A549 (cell line): Measurements from ENCODE around the gene MCTP1.

Source experiments
- EP300 ChIP-seq, 2 experiments: fragments of >200 bp; sonication (Bioruptor Twin); formaldehyde crosslinking; IDR thresholded peaks; 2 replicates in 1 of 2; 3 replicates in 1 of 2; pipeline ENCODE4 v1.6.1; 2016 to 2017
- KDM5A ChIP-seq: fragments of 200-600 bp; sonication (generic); IDR thresholded peaks from 2 replicates; pipeline ENCODE4 v1.6.1; 2016; ENCODE audit warnings: antibody characterized with exemption, mild to moderate bottlenecking
- NR3C1 ChIP-seq: fragments of >200 bp; sonication (Bioruptor Twin); formaldehyde crosslinking; IDR thresholded peaks from 3 replicates; pipeline ENCODE4 v1.6.1; 2017
- RAD21 ChIP-seq, 2 experiments: fragments of >200 bp in 1 of 2; sonication (Bioruptor Twin) in 1 of 2; formaldehyde crosslinking in 1 of 2; IDR thresholded peaks in 1 of 2; conservative IDR thresholded peaks in 1 of 2; 2 replicates in 1 of 2; 3 replicates in 1 of 2; pipeline ENCODE4 v1.6.1; 2012 to 2018; ENCODE audit warnings: inconsistent platforms in 1 of 2
- RFX5 ChIP-seq: fragments of 450-650 bp; IDR thresholded peaks from 2 replicates; pipeline ENCODE4 v1.7.1; 2014; ENCODE audit warnings: antibody characterized with exemption, mild to moderate bottlenecking, moderate library complexity
- TF ChIP-seq, protein P1 (sequence below): fragments of >200 bp; sonication (Bioruptor Twin); formaldehyde crosslinking; IDR thresholded peaks from 2 replicates; pipeline ENCODE4 v1.6.1; 2016
- TF ChIP-seq, protein P2 (sequence below): fragments of >200 bp; sonication (Bioruptor Twin); formaldehyde crosslinking; IDR thresholded peaks from 3 replicates; pipeline ENCODE4 v1.5.1; 2016
- TF ChIP-seq, protein P3 (sequence below): fragments of 450-650 bp; IDR thresholded peaks from 2 replicates; pipeline ENCODE4 v1.6.1; 2014; ENCODE audit warnings: antibody characterized with exemption
- TF ChIP-seq, protein P4 (sequence below): fragments of 200-600 bp; sonication (generic); IDR thresholded peaks from 2 replicates; pipeline ENCODE4 v1.6.1; 2016; ENCODE audit warnings: antibody characterized with exemption, mild to moderate bottlenecking, moderate library complexity
- TF ChIP-seq, protein P5 (sequence below): IDR thresholded peaks from 2 replicates; pipeline ENCODE4 v1.6.1; 2012; ENCODE audit warnings: low read depth, borderline replicate concordance

DNA sequence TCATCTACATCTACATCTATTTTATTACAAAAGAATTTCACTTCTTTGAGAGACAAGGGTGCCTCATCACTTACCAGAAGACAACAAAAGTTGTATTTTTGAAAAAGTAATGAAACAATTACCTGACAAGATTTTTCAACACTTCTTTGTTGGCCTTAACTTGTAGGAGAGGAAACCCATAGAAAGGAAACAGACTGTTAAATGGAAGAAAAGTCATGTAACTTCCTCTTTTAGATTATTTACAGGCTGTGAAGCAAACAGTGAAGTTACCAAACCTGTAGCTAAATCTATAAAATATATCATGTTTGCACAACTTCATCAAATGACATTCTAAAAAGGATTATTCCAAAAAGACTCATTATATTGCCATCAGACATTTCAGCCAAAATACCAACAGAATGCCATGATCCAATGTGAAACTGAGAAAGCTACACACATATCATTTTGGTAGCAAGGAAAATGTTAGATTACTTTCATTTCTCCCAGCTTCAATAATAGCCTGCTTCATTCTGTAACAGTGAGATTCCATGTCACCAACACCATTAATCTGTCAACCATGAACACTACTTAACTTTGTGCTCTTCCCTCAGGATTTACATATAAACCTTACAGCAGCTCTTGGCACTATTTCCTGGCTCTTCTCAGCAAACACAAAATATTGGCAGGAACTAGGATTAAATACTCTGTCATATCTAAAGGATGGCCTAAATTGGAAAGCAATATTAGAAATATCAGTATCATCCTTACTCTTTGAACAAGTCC is 122.5 kb downstream of the MCTP1 start:
- TF ChIP-seq EP300 (IDR thresholded peaks at IDR 0.05), result no peak
- no peak for TF ChIP-seq RAD21 (conservative IDR thresholded peaks at IDR 0.05 in 1 of 2, IDR thresholded peaks at IDR 0.05 in 1 of 2)
- TF ChIP-seq, protein P1, sequence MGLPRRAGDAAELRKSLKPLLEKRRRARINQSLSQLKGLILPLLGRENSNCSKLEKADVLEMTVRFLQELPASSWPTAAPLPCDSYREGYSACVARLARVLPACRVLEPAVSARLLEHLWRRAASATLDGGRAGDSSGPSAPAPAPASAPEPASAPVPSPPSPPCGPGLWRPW, result no peak
- TF ChIP-seq, protein P2, sequence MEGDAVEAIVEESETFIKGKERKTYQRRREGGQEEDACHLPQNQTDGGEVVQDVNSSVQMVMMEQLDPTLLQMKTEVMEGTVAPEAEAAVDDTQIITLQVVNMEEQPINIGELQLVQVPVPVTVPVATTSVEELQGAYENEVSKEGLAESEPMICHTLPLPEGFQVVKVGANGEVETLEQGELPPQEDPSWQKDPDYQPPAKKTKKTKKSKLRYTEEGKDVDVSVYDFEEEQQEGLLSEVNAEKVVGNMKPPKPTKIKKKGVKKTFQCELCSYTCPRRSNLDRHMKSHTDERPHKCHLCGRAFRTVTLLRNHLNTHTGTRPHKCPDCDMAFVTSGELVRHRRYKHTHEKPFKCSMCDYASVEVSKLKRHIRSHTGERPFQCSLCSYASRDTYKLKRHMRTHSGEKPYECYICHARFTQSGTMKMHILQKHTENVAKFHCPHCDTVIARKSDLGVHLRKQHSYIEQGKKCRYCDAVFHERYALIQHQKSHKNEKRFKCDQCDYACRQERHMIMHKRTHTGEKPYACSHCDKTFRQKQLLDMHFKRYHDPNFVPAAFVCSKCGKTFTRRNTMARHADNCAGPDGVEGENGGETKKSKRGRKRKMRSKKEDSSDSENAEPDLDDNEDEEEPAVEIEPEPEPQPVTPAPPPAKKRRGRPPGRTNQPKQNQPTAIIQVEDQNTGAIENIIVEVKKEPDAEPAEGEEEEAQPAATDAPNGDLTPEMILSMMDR, result no peak
- TF ChIP-seq, protein P3, sequence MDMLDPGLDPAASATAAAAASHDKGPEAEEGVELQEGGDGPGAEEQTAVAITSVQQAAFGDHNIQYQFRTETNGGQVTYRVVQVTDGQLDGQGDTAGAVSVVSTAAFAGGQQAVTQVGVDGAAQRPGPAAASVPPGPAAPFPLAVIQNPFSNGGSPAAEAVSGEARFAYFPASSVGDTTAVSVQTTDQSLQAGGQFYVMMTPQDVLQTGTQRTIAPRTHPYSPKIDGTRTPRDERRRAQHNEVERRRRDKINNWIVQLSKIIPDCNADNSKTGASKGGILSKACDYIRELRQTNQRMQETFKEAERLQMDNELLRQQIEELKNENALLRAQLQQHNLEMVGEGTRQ, result no peak
- no peak for TF ChIP-seq NR3C1
- TF ChIP-seq, protein P4, sequence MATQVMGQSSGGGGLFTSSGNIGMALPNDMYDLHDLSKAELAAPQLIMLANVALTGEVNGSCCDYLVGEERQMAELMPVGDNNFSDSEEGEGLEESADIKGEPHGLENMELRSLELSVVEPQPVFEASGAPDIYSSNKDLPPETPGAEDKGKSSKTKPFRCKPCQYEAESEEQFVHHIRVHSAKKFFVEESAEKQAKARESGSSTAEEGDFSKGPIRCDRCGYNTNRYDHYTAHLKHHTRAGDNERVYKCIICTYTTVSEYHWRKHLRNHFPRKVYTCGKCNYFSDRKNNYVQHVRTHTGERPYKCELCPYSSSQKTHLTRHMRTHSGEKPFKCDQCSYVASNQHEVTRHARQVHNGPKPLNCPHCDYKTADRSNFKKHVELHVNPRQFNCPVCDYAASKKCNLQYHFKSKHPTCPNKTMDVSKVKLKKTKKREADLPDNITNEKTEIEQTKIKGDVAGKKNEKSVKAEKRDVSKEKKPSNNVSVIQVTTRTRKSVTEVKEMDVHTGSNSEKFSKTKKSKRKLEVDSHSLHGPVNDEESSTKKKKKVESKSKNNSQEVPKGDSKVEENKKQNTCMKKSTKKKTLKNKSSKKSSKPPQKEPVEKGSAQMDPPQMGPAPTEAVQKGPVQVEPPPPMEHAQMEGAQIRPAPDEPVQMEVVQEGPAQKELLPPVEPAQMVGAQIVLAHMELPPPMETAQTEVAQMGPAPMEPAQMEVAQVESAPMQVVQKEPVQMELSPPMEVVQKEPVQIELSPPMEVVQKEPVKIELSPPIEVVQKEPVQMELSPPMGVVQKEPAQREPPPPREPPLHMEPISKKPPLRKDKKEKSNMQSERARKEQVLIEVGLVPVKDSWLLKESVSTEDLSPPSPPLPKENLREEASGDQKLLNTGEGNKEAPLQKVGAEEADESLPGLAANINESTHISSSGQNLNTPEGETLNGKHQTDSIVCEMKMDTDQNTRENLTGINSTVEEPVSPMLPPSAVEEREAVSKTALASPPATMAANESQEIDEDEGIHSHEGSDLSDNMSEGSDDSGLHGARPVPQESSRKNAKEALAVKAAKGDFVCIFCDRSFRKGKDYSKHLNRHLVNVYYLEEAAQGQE, result no peak
- TF ChIP-seq, protein P5, sequence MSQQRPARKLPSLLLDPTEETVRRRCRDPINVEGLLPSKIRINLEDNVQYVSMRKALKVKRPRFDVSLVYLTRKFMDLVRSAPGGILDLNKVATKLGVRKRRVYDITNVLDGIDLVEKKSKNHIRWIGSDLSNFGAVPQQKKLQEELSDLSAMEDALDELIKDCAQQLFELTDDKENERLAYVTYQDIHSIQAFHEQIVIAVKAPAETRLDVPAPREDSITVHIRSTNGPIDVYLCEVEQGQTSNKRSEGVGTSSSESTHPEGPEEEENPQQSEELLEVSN, result no peak
- TF ChIP-seq RFX5, result no peak
- TF ChIP-seq KDM5A, result no peak
